GOT3 (cell line): Measurements from ENCODE around the gene SF3B1.
"Not testable (repeated sequence)": the region's sequence is repeated elsewhere in the genome, so short reads cannot be mapped to it uniquely, and the experiment has no call there.

Experiments used
- DNase-seq: peaks from one replicate; lab custom pipeline; 2025; ENCODE audit warnings: mixed read lengths; lab: John Stamatoyannopoulos, UW

Gene SF3B1

GRCh38 chr2:197378494-197379307, 56.1 kb downstream of the SF3B1 start:
- DNase-seq, result no peak

- DNase-seq, result no peak
Observed at GRCh38 chr2:197378086-197378485, 56.7 kb downstream of the SF3B1 start.

DNA sequence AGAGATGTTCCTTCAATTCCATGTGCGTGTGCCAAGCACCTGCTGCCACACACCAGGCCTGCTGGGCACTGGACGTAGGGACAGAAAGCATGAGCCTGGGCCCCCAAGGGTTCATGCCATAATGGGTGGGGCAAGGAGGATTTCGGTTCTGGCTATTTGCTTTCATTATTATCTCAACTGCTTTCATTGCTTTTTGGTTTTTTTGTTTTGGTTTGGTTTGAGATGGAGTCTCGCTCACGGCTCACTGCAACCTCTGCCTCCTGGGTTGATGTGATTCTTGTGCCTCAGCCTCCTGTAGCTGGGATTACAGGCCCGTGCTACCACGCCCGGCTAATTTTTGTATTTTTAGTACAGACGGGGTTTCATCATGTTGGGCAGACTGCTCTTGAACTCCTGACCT, 57.2 kb downstream of the SF3B1 start:
- no peak for DNase-seq

DNA sequence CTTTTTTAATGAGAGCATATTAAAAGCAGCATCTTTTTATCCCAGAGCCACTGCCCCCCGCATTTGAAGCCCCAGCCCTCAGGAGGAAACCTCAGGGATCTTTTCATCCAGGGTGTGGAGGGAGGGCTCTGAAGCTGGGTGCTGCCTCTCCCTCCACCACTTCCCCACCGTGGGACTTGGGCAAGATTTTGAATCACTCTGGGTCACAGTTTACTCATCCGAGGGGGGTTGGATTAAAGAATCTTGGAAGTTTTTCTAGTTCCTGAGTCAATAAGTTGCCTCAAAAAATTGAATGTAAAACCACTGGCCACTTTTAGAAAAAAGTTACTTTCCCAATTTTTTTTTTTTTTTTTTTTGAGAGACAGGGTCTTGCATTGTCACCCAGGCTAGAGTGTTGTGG, 62.2 kb downstream of the SF3B1 start:
- DNase-seq, result no peak

DNA sequence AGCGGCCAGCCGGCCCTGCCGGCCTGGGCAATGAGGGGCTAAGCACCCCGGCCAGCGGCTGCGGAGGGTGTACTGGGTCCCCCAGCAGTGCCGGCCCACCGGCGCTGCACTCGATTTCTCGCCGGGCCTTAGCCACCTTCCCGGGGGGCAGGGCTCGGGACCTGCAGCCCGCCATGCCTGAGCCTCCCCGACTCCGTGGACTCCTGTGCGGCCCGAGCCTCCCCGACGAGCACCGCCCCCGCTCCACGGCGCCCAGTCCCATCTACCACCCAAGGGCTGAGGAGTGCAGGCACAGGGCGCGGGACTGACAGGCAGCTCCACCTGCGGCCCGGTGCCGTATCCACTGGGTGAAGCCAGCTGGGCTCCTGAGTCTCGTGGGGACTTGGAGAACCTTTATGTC, 64.2 kb downstream of the SF3B1 start:
- DNase-seq, result not testable (repeated sequence)

GRCh38 chr2:197369933-197370320, 64.9 kb downstream of the SF3B1 start:
- DNase-seq, result no peak

DNA sequence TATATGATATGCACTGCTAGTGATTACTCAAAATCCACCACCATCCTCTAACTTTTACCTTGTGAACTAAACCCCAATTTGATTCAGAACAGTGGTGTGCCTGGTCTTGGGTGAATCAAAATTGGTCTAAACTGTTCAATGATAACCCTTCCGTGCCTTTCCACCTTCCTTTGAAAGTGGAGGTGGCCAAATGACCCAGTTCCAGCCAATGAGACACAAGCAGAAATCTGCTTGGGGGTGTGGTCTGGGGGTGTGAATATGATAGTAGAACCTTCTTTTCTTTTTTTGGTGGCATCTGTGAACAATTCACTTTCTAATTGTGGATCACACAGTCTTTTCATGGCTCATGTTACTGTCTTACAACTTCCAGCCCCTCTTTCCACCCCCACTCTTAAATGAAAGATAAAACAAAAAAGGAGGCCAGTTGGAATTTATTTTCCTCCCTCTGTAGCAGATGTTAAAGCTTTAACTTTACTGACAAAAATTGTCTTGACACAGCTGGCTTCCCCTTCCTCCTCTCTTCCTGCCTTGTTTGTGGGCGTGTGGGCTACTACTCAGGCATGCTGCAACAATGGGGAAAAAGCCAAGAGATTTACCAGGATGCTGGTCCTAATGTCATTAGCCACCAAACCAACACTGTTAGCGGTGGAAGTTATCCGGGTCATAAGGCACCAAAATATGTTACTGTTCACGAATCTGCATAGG, 65.4 kb downstream of the SF3B1 start:
- no peak for DNase-seq

- DNase-seq, result no peak
Observed at GRCh38 chr2:197368412-197368811, 66.4 kb downstream of the SF3B1 start.

DNA sequence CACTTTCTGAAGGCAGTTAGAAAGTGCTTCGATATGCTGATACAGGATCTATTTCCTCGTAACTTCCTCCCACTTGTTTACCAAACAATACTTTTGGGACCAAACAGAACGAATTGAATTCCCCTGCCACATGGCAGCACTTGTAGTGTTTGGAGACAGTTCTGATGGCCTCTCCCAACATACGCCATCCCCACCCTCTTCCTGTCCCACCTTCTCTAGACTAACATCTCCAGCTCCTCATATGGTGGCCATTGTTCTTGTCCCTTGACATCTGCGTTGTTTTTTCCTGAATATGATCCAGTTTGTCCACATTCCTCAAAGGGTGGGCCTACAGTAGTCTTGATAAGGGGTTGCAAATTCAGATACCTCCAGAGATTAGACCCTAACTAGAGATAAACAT, 70.8 kb downstream of the SF3B1 start:
- DNase-seq, result no peak

DNA sequence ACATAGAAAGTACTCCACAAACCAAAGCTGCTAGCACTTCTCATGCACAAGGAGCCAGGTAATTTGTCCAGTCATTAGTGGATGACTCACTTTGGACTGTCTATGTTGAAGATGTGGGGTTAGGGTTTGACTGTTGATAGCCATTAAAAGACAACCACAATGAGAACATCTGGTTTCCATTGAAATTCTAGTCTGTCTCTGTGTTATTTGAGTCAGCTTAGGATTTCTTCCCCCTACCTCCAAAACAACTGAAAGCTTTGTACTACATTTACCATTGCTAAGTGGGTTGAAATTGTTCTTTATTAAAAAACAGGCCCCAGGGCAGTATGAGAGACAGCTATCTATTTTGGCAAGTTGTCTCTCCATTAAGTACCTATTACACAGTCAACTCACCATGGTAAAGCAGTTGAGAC, 74.1 kb downstream of the SF3B1 start:
- no peak for DNase-seq

DNA sequence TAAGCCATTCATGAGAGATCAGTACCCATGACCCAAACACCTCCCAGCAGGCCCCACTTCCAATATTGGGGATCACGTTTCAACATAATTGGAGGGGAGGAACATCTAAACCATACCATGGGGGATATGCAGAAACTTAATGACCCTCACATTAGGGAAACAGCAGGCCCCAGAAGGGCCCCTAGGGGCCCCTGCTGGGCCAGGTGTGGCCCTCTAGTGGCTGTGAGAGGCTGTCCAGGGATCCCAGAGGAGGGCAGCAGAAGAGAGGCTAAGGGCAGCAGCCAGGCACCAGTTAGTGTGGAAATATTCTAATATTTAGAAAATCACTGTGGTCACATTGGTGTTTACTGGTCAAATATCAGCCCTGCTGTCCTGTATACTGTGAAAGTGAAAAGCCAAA, 75.0 kb downstream of the SF3B1 start:
- DNase-seq, result no peak

DNA sequence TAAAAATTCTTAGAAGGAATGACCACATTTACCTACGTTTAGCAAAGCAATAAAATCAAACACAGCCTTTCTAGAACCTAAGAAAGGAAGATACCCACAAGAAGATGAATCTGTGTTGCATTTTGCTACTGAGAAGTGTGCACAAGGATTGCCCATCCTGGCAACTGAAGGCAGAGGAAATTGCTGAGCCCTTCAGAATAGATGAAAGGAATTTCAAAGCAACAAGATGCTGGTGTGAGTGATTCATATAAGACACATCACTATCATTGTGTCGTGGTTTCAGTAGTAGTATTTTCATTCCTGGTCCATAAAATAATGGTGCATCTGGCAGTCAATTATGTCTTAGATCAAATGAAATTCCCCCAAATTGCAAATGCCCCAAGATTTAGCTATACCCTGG, 75.9 kb downstream of the SF3B1 start:
- no peak for DNase-seq

GRCh38 chr2:197357986-197358385, 76.8 kb downstream of the SF3B1 start:
- no peak for DNase-seq

- DNase-seq, result no peak
Observed at GRCh38 chr2:197356136-197356535, 78.7 kb downstream of the SF3B1 start.

- no peak for DNase-seq
Observed at GRCh38 chr2:197354169-197354558, 80.7 kb downstream of the SF3B1 start.

DNA sequence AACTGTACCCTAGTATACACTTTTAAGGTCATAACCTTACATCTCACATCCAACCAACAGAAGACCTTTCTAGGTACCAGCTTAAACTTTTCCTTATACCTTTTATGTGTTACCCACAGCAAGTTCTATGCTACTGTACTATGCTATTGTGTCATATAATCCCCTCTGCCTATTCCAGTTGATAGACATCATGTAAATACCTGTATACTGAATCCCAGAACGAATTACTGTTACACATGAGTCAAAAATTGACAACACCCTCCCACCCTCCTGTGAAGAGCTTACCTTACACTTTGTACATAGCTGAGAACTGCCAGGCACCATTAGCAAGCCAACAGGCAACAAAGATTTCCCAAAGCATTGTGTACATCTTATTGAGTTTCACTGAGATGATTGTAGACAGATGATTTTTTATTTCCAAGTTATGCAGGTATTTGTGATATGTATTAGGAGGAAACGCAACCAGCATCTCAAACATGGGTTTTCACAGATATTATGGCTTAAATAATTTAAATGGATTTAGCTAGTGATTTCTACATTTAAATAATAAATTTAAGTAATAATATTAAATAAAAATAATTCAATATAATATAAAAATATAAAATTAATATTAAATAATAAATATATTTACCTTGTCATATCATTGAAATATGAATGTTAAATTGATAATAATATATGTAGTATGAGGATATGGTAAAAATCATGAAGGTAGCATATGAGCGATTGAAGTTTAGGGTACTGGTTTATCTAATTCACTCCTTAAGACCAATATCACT, 81.2 kb downstream of the SF3B1 start:
- DNase-seq, result no peak

DNA sequence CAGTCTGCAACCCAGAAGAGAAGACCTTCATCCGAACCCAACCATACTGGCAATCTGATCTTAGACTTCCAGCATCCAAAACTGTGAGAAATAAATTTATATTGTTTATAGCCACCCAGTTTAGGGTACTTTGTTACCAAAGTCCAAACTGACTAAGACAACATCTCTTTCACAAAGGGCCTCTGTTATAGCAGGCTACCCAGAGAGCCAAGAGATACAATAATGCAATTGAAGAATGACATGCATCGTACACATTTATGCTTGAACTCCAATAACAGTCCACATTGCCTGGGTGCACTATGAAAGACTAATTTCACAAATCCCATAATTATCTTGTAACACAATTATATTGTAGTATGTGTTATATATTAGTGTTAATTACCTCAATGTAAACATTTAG, 85.1 kb downstream of the SF3B1 start:
- no peak for DNase-seq

- DNase-seq, result no peak
Observed at GRCh38 chr2:197348721-197349360, 86.0 kb downstream of the SF3B1 start.

- DNase-seq, result no peak
Observed at GRCh38 chr2:197345846-197346370, 88.9 kb downstream of the SF3B1 start.

- DNase-seq, result not testable (repeated sequence)
Observed at GRCh38 chr2:197343968-197344367, 90.9 kb downstream of the SF3B1 start.

DNA sequence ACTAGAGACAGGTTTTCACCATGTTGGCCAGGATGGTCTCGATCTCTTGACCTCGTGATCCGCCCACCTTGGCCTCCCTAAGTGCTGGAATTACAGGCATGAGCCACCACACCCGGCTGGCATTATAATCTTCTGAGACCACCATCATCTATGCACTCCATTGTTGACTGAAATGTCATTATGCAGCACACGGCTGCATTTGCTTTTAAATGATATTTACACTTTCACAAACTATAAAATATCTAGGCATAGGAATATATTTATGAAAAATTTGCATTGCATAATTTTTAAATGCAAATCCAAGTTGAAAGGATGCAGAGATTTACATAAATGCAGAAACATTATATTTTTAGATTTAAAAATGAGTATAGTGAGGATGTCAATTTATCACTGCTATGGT, 94.2 kb downstream of the SF3B1 start:
- DNase-seq, result no peak
